GM18868 (cell line): ENCODE results near the gene KCNN1.
"Not testable (repeated sequence)": the region's sequence is repeated elsewhere in the genome, so short reads cannot be mapped to it uniquely, and the experiment has no call there.

Experiments
- ATAC-seq: cut with Tn5 transposase; IDR thresholded peaks from one replicate; pipeline ENCODE4 v1.9.1; 2021; ENCODE audit warnings: mild to moderate bottlenecking, moderate library complexity; ENCODE audit not compliant: unreplicated experiment

The KCNN1 gene

DNA sequence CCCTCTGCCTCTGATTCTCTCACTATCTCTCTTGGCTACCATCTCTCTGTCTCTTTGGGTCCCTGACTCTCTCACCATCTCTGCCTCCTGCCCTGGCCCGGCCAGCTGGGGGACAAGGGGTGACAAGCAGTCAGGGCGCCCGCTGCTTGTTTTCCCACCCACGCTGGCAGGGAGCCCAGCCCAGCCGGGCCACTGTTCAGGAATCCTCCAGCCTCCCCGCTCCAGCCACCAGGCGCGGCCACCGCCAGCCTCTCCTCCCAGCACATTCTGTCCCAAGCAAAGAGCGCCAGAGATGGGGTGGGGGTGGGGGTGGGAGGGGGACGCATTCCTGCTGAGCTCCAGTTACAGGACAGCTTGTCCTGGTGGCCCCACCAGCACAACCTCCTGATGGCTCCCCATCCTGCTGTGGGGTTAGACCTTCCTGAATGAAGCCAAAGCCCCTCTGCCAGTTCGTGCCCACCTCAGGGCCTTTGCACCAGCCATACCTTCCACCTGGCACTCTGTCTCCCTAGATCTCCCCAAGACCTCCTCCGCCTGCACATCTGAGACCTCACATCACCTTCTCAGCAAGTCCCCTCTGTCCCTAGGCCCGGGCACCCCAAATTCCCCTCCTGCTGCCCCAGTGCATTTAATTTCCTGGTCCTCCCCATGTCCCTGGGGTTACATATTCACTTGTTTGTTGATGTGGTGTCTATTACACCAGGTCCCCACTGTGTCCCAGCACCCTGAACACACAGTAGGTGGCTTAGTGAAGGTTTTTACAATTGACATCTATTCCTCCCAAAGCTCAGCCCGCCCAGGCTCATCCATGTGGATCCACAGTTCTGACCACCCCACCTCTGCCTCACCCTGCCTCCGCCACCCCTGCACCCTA, 53.5 kb downstream of the KCNN1 start:
- no peak for ATAC-seq

DNA sequence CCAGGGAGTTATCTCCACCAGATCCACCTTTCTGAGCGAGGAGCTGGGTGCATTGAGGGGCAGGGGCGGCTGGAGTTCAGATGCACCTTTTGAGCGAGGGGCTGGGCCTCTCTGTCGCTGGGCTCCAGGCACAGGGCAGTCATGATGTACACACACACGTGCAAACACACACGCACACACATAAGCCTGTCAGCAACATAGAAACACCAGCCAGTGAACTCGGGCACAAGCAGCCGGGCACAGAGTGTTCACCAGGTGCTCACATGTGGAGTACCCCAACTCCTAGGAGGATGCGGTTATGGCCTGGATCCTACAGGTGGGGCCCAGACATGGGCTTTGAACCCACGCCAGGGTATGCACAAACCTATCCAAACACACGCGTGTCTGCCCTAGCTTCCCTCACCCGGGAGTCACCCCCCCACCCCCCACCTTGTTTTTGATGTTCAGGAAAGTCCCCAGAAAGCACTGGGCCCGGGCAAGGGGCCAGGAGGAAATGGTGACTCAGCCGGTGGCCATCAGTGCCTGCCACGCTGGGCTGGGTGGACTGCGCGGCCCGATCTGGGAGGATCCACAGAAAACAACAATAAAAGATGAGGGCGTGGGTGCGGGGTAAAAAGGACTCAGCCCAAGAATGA, 54.3 kb downstream of the KCNN1 start:
- ATAC-seq = no peak

DNA sequence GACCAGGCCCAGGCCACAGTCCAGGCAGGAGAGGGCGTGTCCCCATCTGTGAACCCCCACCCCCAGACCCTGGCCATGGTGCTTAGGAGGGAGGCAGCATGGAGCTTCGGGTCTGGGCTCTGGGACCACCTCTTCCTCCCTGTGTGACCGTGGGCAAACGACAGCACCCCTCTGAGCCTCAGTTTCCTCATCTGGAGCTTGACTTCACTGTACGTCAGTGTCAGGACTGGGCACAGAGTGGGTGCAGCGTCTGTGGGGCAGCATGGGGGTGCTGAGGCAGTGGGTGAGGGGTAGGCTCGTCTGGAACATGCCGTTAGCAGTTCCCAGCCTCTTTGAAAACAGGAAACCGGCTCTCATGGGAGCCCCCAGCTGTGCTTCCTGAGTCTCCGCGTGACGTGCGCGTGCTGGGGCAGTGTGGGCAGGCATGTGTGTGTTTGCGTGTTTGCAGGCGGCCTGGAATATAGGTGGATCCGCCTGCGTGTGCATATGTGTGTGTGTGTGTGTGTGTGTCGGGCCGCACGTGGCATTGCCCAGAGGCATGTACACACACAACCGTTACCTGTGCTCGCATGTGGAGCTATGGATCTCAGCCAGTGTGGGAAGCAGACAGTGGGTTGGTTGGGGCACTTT, 56.8 kb downstream of the KCNN1 start:
- no peak for ATAC-seq

DNA sequence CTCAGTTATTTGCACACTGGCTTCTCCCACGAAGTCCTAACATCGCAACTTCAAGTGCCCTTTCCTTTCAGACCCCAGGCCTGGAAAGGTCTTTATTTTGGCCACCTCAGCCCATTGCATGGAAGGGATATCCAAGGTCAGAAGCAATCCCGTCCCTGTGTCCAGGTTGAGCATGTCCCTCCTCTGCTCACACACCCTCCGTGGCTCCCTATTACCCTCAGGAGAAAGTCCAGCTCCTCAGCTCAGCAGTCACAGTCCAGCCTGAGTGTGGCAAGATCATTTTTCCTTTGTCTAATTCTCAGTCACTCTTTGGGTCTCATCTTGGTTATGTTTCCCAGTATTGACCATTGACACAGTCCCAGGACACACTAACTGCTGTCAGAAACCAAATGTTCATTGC, 60.2 kb downstream of the KCNN1 start:
- no peak for ATAC-seq

DNA sequence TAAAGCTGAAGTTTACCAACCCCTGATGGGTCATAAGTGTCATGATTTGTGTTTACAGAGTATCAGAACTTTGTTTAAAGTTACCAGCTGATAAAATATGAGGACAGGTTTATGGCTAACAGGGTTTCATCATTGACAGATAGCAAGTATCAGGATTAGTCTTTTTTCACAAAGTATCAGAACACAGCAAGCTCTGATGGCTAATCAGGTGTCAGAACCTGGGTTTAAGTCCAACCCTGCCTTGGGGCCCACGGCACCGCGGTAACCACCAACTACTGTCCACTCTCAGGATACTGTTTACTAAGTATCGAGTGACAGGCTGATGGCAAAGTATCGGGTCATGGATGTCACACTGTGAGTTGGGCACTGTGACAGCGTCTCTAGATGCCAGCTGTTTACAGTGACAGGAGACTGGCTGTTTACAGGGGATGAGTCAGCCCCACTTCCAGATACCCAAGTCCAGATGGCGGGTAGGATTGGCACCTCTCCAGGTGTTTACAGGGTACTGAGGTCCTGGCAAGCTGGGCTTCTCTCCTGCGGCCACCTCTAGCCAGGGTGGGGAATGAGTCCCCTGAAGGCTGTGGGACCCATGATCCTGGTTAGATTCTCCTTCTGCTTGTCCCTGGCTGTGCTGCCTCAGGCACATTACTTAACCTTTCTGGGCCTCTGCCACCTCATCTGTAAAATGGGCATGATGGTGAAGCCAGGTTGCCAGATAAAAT, 62.9 kb downstream of the KCNN1 start:
- ATAC-seq = no peak

DNA sequence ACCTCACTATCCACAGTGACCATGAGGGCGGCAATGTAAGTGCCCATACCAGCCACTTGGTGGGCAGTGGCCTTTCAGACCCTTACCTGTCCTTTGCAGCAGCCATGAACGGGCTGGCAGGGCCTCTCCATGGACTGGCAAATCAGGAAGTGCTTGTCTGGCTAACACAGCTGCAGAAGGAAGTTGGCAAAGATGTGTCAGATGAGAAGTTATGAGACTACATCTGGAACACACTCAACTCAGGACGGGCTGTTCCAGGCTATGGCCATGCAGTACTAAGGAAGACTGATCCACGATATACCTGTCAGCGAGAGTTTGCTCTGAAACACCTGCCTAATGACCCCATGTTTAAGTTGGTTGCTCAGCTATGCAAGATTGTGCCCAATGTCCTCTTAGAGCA, 64.5 kb downstream of the KCNN1 start:
- not testable (repeated sequence) for ATAC-seq

DNA sequence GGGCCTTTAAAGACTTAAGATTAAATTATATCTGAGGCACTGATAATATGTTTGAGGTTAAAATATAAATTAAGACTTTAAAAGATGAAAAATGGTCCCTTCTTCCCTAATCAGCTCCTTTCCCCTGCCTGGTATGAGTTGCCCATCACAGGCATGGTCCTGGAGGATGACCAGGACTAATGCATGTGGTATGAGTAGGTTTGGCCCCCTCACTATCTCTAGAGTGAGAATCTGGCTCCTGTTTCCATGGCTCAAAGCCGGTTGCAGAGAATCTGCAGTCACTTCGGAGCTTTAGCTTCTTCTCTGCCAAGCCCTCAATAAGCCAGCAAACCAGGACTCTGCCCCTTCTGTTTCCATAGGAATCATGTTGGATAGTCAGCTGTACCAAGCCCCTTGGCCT, 65.2 kb downstream of the KCNN1 start:
- ATAC-seq = not testable (repeated sequence)

DNA sequence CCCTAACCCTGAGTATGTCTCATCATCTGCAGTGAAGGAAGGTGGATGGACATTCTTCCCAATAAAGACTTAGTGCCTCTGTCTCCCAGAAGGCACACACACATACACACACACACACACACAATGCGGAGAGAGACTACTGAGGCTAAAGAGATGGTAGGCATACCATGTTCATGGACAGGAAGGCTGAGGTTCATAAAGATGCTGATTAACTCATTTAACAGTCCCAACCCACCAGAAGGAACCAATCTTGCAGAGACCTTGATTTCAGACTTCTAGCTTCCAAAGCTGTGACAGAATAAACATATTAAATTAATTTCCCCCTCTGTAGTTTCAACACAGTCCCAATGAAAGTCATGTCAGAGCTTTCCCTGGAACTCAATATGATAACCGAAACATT, 74.1 kb downstream of the KCNN1 start:
- ATAC-seq = no peak

DNA sequence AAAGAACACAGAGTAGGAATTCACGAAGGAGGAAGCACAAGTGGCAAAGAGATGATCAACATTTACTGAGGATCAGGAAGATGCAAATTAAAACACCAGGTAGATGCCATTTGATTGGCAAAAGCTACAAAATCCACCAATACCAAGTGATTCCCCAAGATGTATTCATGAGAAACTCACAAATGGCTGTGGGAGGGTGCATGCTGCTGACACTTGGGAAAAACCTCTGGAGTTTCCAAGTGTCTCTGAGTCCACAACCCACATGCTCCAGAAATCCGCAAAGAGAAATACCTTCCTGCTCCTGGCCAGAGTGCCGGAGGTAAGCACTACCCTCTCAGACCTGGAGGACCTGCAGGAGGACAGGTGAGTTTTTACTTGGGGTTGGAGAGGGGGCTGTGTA, 76.8 kb downstream of the KCNN1 start:
- no peak for ATAC-seq

DNA sequence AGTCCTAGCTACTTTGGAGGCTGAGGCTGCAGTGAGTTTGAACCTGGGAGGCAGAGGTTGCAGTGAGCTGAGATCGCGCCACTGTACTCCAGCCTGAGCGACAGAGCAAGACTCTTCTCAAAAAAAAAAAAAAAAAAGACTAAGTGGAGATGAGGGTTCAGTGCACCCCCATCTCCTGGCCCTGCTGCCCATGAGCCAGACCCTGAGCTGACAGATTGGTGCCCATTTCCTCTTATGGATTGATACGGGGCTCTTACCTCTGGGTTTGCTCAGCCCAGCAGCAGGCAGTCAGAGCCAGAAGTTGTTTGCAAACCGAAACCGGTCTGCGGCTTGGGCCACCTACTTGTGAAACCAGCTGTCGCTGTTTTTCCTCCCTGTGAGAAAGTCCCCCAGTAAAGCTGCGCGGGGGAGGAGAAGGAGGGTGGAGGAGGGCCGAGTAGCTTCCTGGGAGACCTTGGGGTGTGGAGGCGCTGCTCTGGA, 78.0 kb downstream of the KCNN1 start:
- ATAC-seq = peak; percentile 88

DNA sequence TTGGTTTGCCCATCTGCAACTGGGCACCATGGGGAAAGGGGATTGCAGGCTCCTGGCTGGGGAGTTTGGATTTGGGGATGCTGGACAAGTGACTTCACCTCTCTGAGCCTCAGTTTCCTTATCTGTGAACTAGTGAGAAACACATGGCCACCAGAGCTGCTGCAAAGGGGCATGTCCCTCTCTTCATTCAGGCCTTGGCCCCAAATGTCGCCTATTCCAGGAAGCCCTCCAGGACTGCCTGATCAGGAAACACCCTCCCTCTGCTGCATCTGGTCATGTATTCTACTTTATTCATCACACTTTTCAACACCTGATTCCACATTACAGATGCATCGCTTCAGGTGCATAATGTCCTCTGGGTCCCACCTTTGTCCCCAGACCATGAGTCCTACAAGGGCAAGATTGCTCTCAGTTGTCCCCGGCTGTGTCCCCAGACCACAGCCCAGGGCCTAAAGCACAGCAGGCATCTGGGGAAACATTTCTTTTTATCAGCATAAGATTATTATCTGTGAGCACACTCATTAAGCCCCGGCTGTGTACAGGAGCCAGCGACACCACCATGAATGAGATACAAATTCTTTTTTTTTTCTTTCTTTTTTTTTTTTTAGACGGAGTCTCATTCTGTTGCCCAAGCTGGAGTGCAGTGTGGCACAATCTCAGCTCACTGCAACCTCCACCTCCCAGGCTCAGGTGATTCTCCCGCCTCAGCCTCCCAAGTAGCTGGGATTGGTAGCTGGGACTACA, 78.6 kb downstream of the KCNN1 start:
- no peak for ATAC-seq

DNA sequence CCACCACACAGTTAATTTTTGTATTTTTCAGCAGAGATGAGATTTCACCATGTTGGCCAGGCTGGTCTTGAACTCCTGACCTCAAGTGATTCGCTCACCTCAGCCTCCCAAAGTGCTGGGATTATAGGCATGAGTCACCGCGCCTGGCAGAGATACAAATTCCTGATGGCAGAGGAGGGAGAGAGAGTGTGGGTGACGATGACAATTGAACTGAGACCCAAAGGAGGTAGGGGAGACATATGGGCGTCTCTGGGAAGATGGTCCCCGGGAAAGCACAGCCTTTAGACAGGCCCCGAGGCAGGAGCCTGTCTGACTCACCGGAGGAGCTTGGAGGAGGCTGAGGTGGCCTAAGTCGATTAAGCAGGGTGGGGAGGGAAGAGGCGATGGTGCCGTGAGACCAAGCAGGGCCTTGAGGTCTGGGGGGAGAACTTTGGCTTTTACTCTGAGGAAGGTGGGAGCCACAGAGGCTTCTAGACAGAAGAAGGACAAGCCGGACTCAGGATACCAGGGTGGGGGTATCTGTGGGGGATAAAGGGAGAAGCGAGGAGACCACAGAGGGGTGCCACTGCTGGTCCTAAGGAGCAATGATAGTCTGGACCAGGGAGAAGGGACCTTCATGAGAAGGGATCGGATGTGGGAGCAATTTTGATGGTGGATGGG, 79.3 kb downstream of the KCNN1 start:
- ATAC-seq = no peak

DNA sequence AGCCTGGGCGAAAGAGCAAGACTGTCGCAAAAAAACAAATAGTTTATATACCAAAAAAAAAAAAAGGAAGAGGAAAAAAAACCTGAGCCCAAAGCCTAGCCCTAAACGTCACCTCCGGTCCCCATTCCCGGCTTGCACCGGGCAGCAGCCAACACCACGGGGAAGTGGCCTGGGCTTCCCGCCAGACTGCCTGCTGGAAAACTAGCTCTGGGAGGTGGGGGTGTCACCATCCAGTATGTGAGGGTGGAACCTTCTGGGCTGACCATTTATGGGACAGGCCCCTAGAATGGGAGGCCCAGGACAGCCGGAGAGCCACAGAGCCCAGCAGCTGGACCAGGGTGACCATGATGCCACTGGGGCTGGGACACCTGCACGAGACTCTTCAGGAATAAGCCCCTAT, 82.5 kb downstream of the KCNN1 start:
- ATAC-seq = no peak
